NK-92 treated with Interleukin-12 subunit alpha and Interleukin-12 subunit beta, amount 100 ng/mL, for 24 hours (cell line): ENCODE data around the gene METAP1D.
"Not testable (repeated sequence)": the region's sequence is repeated elsewhere in the genome, so short reads cannot be mapped to it uniquely, and the experiment has no call there.

Experiments used
- DNase-seq: peaks from one replicate; lab custom pipeline; 2025; lab: John Stamatoyannopoulos, UW

Gene METAP1D

GRCh38 chr2:172048508-172049503 lies 49.1 kb downstream of the METAP1D start:
- DNase-seq, result no peak

- no peak for DNase-seq
These were observed 49.9 kb downstream of the METAP1D start for GRCh38 chr2:172049567-172050120.

GRCh38 chr2:172050479-172051125 lies 50.8 kb downstream of the METAP1D start:
- DNase-seq, result no peak

- DNase-seq, result no peak
These were observed 52.5 kb downstream of the METAP1D start for GRCh38 chr2:172052000-172052983.

GRCh38 chr2:172053486-172053885 lies 53.7 kb downstream of the METAP1D start:
- DNase-seq, result no peak

- DNase-seq, result no peak
These were observed 56.5 kb downstream of the METAP1D start for GRCh38 chr2:172056293-172056692.

- no peak for DNase-seq
These were observed 58.9 kb downstream of the METAP1D start for GRCh38 chr2:172058660-172059059.

- not testable (repeated sequence) for DNase-seq
These were observed 60.4 kb downstream of the METAP1D start for GRCh38 chr2:172060118-172060517.

GRCh38 chr2:172062402-172063004 lies 62.8 kb downstream of the METAP1D start:
- DNase-seq, result no peak

- no peak for DNase-seq
These were observed 63.7 kb downstream of the METAP1D start for GRCh38 chr2:172063446-172063845.

GRCh38 chr2:172065111-172065510 lies 65.4 kb downstream of the METAP1D start:
- DNase-seq, result no peak

- DNase-seq, result no peak
These were observed 66.7 kb downstream of the METAP1D start for GRCh38 chr2:172066394-172066886.

- DNase-seq, result not testable (repeated sequence)
These were observed 68.2 kb downstream of the METAP1D start for GRCh38 chr2:172067905-172068304.

- DNase-seq, result no peak
These were observed 71.2 kb downstream of the METAP1D start for GRCh38 chr2:172070936-172071335.

- DNase-seq, result no peak
These were observed 72.5 kb downstream of the METAP1D start for GRCh38 chr2:172072303-172072702.

GRCh38 chr2:172072706-172073105 lies 73.0 kb downstream of the METAP1D start:
- DNase-seq, result no peak

GRCh38 chr2:172073518-172073917 lies 73.8 kb downstream of the METAP1D start:
- DNase-seq, result no peak

GRCh38 chr2:172074254-172074653 lies 74.5 kb downstream of the METAP1D start:
- no peak for DNase-seq

GRCh38 chr2:172079416-172079815 lies 79.7 kb downstream of the METAP1D start:
- DNase-seq, result no peak

GRCh38 chr2:172079838-172080640 lies 80.3 kb downstream of the METAP1D start:
- no peak for DNase-seq
